K562 (cell line): Measurements from ENCODE around the gene ARHGEF1. TPM values are rescaled to one million over a fixed set of nuclear protein-coding genes. Genes with fewer than 3 reads are reported as not detected.
A peak's percentile ranks its signal among the peaks of the same experiment; 100 is the strongest.

Experiments
- CBX5 ChIP-seq: IDR thresholded peaks from 2 replicates; pipeline ENCODE4 v1.6.1; 2014; ENCODE audit warnings: low read depth, borderline replicate concordance
- CREB3L1 ChIP-seq: fragments of 450-650 bp; IDR thresholded peaks from 2 replicates; pipeline ENCODE4 v1.6.1; 2014; ENCODE audit warnings: low read depth, mild to moderate bottlenecking, moderate library complexity, borderline replicate concordance
- ETV6 ChIP-seq, 3 experiments: fragments of 150-350 bp in 1 of 3; sonication (generic) in 1 of 3; formaldehyde crosslinking in 1 of 3; IDR thresholded peaks; 2 replicates each; pipeline versions ENCODE4 v1.6.1 to v1.8.0; 2014 to 2022; ENCODE audit warnings: borderline replicate concordance in 2 of 3, low read depth in 2 of 3, antibody characterized with exemption in 1 of 3, low read length in 1 of 3, mild to moderate bottlenecking in 1 of 3, missing genetic modification reagents in 1 of 3
- HDAC3 ChIP-seq: fragments of 450-650 bp; IDR thresholded peaks from 2 replicates; pipeline ENCODE4 v1.6.1; 2018; ENCODE audit warnings: borderline replicate concordance, mild to moderate bottlenecking, moderate library complexity; ENCODE audit not compliant: partially characterized antibody
- HMG20A ChIP-seq: fragments of 450-650 bp; formaldehyde crosslinking; conservative IDR thresholded peaks from 2 replicates; pipeline ENCODE4 v1.4.0; 2020; ENCODE audit warnings: mild to moderate bottlenecking, mixed read lengths
- MLLT1 ChIP-seq, 2 experiments: fragments of 450-650 bp; IDR thresholded peaks; 2 replicates each; pipeline ENCODE4 v1.6.1; 2016
- MTA3 ChIP-seq: fragments of 450-650 bp; formaldehyde crosslinking; IDR thresholded peaks from 2 replicates; pipeline ENCODE4 v1.6.1; 2017; ENCODE audit warnings: mild to moderate bottlenecking, borderline replicate concordance
- MXD1 ChIP-seq: fragments of 250-450 bp; sonication (Bioruptor Pico); IDR thresholded peaks from 2 replicates; pipeline ENCODE4 v1.8.0; 2021; ENCODE audit warnings: borderline replicate concordance, mild to moderate bottlenecking, moderate library complexity; ENCODE audit not compliant: poor library complexity, severe bottlenecking
- NKRF ChIP-seq: fragments of 450-650 bp; IDR thresholded peaks from 2 replicates; pipeline ENCODE4 v1.6.1; 2016; ENCODE audit warnings: borderline replicate concordance
- STAT5B ChIP-seq: fragments of 250-450 bp; sonication (Bioruptor Pico); IDR thresholded peaks from 2 replicates; pipeline ENCODE4 v1.8.0; 2021; ENCODE audit warnings: mild to moderate bottlenecking, inconsistent platforms
- STAT6 ChIP-seq: sonication (generic); formaldehyde crosslinking; IDR thresholded peaks from 2 replicates; pipeline ENCODE4 v1.8.1; 2023; ENCODE audit warnings: mild to moderate bottlenecking, missing genetic modification reagents
- ZBTB17 ChIP-seq: fragments of 450-650 bp; formaldehyde crosslinking; IDR thresholded peaks from 2 replicates; pipeline ENCODE4 v1.4.0; 2020; ENCODE audit warnings: mild to moderate bottlenecking
- ZFX ChIP-seq: sonication (generic); formaldehyde crosslinking; IDR thresholded peaks from 2 replicates; pipeline ENCODE4 v1.8.0; 2022; ENCODE audit warnings: mild to moderate bottlenecking, missing genetic modification reagents, moderate library complexity
- ZNF431 ChIP-seq: sonication (generic); formaldehyde crosslinking; IDR thresholded peaks from 2 replicates; pipeline ENCODE4 v1.8.0; 2022; ENCODE audit warnings: mild to moderate bottlenecking, missing genetic modification reagents
- ZNF696 ChIP-seq: fragments of 250-450 bp; sonication (Bioruptor Pico); conservative IDR thresholded peaks from 2 replicates; pipeline ENCODE4 v1.4.0; 2020; ENCODE audit warnings: mild to moderate bottlenecking, moderate library complexity
- polyA plus RNA-seq, 8 experiments: library from polyadenylated mRNA; depleted of rRNA in 4 of 8; stranded (reverse) in 5 of 8; unstranded in 3 of 8; fragments of >200 nt; fragmentation: Nextera tagmentation in 2 of 8; fragmentation: Illumina TruSeq in 1 of 8; extraction: Ambion mirVana in 2 of 8; extraction: Trizol in 1 of 8; gene quantifications; 2 replicates each; pipeline versions ENCODE4 v1.2.1 to v1.2.3, GENCODE V29; 2011 to 2014; ENCODE audit warnings: inconsistent platforms in 1 of 8, missing spikeins in 1 of 8
- total RNA-seq, 7 experiments: library from RNA; depleted of rRNA in 6 of 7; stranded (reverse); fragments of >200 nt in 6 of 7; fragmentation: Illumina TruSeq in 2 of 7; extraction: Trizol in 2 of 7; gene quantifications; 2 replicates each; pipeline versions ENCODE4 v1.2.1 to v1.2.3, GENCODE V29; 2011 to 2021; ENCODE audit warnings: low replicate concordance in 1 of 7

The ARHGEF1 gene
- total and polyA plus RNA-seq, 9 of the 15 experiments (the other 6 are each of a cell fraction or from before 2014, with no cell fraction given) = 1.9 to 149 (median 29.8) TPM

GRCh38 chr19:41882568-41883462 is at the start of gene ARHGEF1 (continued):
- TF ChIP-seq ZBTB17 (CRISPR knock-in tag) (peak; percentile 28; the same call in 1 of the 2 replicates), ZNF431 (CRISPR knock-in tag) (no peak), MTA3 (0 out of 2 replicates have a peak, but pooled peaks have one; percentile 12), MLLT1 (IDR thresholded peaks at IDR 0.05) (peak in 1 of 2 experiments; percentile 56; a peak in 1 of 4 replicates), ZNF696 (CRISPR knock-in tag) (no peak), STAT6 (CRISPR knock-in tag) (no peak), CREB3L1 (no peak), STAT5B (CRISPR knock-in tag) (no peak), HMG20A (no peak), MXD1 (CRISPR knock-in tag) (no peak), ZFX (CRISPR knock-in tag) (peak; percentile 46), ETV6 (IDR thresholded peaks at IDR 0.05; ENCODE audit: borderline replicate concordance in 1 of 2, low read depth in 2 of 2, low read length in 1 of 2) (peak; percentile 62 to 89; a peak in 2 of 4 replicates), ETV6 (CRISPR knock-in tag; IDR thresholded peaks at IDR 0.05; ENCODE audit: borderline replicate concordance) (no peak), NKRF (peak; percentile 22; the same call in 1 of the 2 replicates), CBX5 (no peak), HDAC3 (no peak)
